D721Med (cell line): ENCODE results near the gene FHIP2A.
"Not testable (repeated sequence)": the region's sequence is repeated elsewhere in the genome, so short reads cannot be mapped to it uniquely, and the experiment has no call there.

Experiments used
- DNase-seq: peaks from one replicate; pipeline ENCODE4 v3.0.0; 2011; ENCODE audit warnings: low spot score; ENCODE audit not compliant: insufficient read length
- FAIRE-seq: peaks from 2 replicates; lab custom pipeline; 2011; peaks lifted over from hg19 to GRCh38; lab: Jason Lieb, UNC
- TF ChIP-seq, protein P1 (sequence below): IDR thresholded peaks from 2 replicates; pipeline ENCODE4 v1.5.1; 2012; ENCODE audit warnings: mild to moderate bottlenecking, control low read depth; ENCODE audit not compliant: insufficient read depth; ENCODE audit errors: missing control alignments

Gene FHIP2A

GRCh38 chr10:114825513-114826253, 4.1 kb downstream of the FHIP2A start:
- no peak for FAIRE-seq
- no peak for DNase-seq
- TF ChIP-seq, protein P1, sequence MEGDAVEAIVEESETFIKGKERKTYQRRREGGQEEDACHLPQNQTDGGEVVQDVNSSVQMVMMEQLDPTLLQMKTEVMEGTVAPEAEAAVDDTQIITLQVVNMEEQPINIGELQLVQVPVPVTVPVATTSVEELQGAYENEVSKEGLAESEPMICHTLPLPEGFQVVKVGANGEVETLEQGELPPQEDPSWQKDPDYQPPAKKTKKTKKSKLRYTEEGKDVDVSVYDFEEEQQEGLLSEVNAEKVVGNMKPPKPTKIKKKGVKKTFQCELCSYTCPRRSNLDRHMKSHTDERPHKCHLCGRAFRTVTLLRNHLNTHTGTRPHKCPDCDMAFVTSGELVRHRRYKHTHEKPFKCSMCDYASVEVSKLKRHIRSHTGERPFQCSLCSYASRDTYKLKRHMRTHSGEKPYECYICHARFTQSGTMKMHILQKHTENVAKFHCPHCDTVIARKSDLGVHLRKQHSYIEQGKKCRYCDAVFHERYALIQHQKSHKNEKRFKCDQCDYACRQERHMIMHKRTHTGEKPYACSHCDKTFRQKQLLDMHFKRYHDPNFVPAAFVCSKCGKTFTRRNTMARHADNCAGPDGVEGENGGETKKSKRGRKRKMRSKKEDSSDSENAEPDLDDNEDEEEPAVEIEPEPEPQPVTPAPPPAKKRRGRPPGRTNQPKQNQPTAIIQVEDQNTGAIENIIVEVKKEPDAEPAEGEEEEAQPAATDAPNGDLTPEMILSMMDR: no peak

GRCh38 chr10:114829160-114829909, 7.8 kb downstream of the FHIP2A start:
- TF ChIP-seq, protein P1: no peak
- DNase-seq (no peak), FAIRE-seq (no peak)

DNA sequence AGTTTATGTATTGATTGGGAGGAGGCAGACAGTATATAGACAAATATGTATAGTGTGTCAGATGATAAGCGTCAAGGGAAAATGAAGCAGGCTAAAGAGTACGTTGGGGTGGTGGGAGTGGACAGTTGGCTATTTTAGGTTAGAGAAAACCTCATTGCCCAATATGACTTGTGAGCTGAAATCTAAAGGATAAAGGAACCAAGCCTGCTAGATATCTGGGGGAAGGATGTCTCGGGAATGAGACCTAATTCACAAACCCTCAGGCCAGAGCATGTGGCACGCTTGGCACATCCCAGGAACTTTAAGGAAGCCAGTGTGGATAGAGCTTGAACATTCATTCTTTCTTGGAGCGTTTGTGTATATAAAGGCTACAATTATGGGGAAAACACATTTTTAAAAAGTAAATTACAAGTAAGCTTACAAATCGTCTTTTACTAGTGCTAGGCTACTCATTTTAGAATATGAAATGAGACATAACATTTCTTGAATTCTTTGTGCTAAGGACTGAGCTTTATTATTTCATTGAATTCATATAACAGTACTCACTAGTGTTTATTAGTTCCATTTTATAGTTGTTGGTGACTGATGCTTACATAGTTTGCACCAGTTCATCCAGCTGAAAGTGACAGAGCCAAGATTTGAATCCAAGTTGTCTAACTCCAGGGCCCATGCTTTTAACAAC, 9.7 kb downstream of the FHIP2A start:
- DNase-seq (no peak), FAIRE-seq (no peak)
- TF ChIP-seq, protein P1: no peak

DNA sequence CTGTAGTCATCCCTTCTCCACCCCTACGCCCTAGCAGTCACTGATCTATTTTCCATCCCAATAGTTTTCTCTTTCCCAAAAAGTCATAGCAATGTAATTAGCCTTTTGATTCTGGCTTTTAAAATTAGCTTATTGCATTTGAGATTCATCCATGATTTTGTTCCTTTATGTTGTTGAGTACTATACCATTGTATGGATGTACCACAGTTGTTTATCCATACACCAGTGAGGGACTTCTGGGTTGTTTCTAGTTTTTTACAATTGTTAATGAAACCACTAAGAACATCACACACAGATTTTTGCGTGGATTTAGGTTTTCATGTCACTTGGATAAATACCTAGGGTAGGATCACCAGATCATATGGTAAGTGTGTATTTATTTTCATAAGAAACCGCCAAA, 16.1 kb downstream of the FHIP2A start:
- FAIRE-seq (no peak), DNase-seq (no peak)
- TF ChIP-seq, protein P1: no peak

- FAIRE-seq (no peak), DNase-seq (no peak)
- TF ChIP-seq, protein P1: no peak
These were observed 18.3 kb downstream of the FHIP2A start for GRCh38 chr10:114839901-114840300.

DNA sequence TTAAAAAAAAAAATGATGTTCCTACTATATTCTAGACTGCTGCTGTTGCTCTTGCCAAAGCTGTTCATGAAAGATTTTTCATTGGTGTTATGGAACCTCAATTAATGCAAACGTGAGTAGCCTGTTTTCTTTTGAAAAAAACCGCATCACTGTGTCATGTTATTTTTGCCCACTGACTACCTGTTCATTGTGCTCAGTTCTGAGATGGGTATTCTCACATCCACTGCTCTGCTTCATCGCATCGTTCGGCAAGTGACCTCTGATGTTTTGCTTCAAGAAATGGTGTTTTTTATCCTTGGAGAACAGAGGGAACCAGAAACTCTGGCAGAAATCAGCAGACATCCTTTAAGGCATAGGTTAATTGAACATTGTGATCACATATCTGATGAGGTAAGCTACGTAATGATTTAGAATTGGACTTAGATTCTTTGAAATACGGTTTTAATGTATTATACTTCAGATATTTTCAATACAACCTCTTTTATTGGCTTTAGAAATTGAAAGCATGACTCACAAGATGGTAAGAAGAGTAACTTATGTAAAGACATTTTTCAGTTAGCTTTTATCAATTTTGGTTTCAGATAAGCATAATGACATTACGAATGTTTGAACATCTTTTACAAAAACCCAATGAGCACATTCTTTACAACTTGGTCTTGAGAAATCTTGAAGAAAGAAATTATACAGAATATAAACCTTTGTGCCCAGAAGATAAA, 24.6 kb downstream of the FHIP2A start:
- TF ChIP-seq, protein P1: no peak
- FAIRE-seq (no peak), DNase-seq (no peak)

DNA sequence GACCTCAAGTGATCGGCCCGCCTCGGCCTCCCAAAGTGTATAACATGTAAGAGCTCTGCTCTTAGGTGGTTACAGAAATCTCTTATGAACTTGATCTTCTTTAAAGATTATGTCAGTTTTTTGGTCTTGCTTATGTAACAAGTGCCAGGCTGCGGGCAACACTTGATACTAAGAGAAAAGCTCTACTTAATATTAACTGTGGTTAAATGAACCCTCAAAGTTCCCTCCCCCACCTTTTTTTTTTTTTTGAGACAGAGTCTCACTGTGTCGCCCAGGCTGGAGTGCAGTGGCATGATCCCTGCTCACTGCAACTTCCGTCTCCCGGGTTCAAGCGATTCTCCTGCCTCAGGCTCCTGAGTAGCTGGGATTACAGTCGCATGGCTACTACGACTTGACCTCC, 25.9 kb downstream of the FHIP2A start:
- not testable (repeated sequence) for FAIRE-seq, DNase-seq
